T-cell (primary cell): Measurements from ENCODE around the gene ZFP57. TPM values are rescaled to one million over a fixed set of nuclear protein-coding genes. Genes with fewer than 3 reads are reported as not detected.
"Not testable (repeated sequence)": the region's sequence is repeated elsewhere in the genome, so short reads cannot be mapped to it uniquely, and the experiment has no call there.

Experiments
- ATAC-seq, 4 experiments: fragments of 200-7000 bp in 3 of 4; fragments of 150-1000 bp in 1 of 4; cut with Tn5 transposase; replicated peaks in 1 of 4; 1 replicate in 3 of 4; 2 replicates in 1 of 4; pipeline ENCODE4 v1.10.0; 2021; ENCODE audit warnings: moderate library complexity in 3 of 4, mild to moderate bottlenecking in 2 of 4, moderate number of reproducible peaks in 1 of 4
- CTCF ChIA-PET, 2 donors: fragments of 300-600 bp; sonication (Branson Sonifier 250); formaldehyde crosslinking; loops; one replicate each; lab custom pipeline; 2022; ENCODE audit warnings: antibody characterized with exemption in 2 of 2; lab: Charles Lee
- POLR2A ChIA-PET, 2 donors: fragments of 300-600 bp; sonication (Branson Sonifier 250); formaldehyde crosslinking; loops; one replicate each; lab custom pipeline; 2022; ENCODE audit warnings: antibody characterized with exemption in 2 of 2; lab: Charles Lee
- DNase-seq, 35 experiments: peaks; one replicate each; pipeline versions ENCODE4 v3.0.0 to v3.0.0-alpha.2; 2013 to 2023
- H3K27ac ChIP-seq: one replicate; pipeline ENCODE4 v1.5.1; 2013; ENCODE audit warnings: low read length
- H3K27me3 ChIP-seq, 2 experiments: replicated peaks in 1 of 2; 1 replicate in 1 of 2; 2 replicates in 1 of 2; pipeline versions ENCODE4 v1.6.1 to v1.7.0; 2013; ENCODE audit warnings: low read length in 1 of 2, mixed read lengths in 1 of 2; ENCODE audit not compliant: control insufficient read depth in 2 of 2, insufficient read depth in 2 of 2; ENCODE audit errors: extremely low read depth in 1 of 2
- H3K36me3 ChIP-seq, 2 donors: 1 replicate in 1 of 2; 2 replicates in 1 of 2; pipeline versions ENCODE4 v1.6.1 to v1.7.0; 2013; ENCODE audit warnings: low read length in 1 of 2; ENCODE audit not compliant: control insufficient read depth in 2 of 2, insufficient read depth in 1 of 2; ENCODE audit errors: extremely low read depth in 1 of 2
- H3K4me1 ChIP-seq, 2 experiments: 1 replicate in 1 of 2; 2 replicates in 1 of 2; pipeline versions ENCODE4 v1.6.1 to v1.7.0; 2013; ENCODE audit warnings: low read length in 2 of 2, mixed read lengths in 1 of 2; ENCODE audit not compliant: insufficient read depth in 2 of 2, control insufficient read depth in 1 of 2; ENCODE audit errors: extremely low read depth in 1 of 2
- H3K4me3 ChIP-seq, 2 donors: 1 replicate in 1 of 2; 2 replicates in 1 of 2; pipeline versions ENCODE4 v1.5.1 to v1.7.0; 2013; ENCODE audit warnings: mild to moderate bottlenecking in 2 of 2, low read length in 1 of 2, moderate library complexity in 1 of 2; ENCODE audit not compliant: control insufficient read depth in 1 of 2; ENCODE audit errors: extremely low read depth in 1 of 2
- H3K9me3 ChIP-seq: 2 replicates; pipeline ENCODE4 v1.7.0; 2013
- H3K27ac Mint-ChIP-seq, 2 donors: one replicate each; pipeline ENCODE4 v1.8.0; 2020 to 2021; ENCODE audit warnings: mild to moderate bottlenecking in 2 of 2, mixed read lengths in 2 of 2
- H3K27me3 Mint-ChIP-seq, 2 donors: one replicate each; pipeline ENCODE4 v1.8.0; 2021 to 2022; ENCODE audit warnings: mixed read lengths in 2 of 2
- H3K36me3 Mint-ChIP-seq: one replicate; pipeline ENCODE4 v1.8.0; 2021; ENCODE audit warnings: mixed read lengths
- H3K4me1 Mint-ChIP-seq, 3 donors: one replicate each; pipeline ENCODE4 v1.8.0; 2020 to 2022; ENCODE audit warnings: mixed read lengths in 3 of 3, mild to moderate bottlenecking in 1 of 3
- H3K4me3 Mint-ChIP-seq, 3 donors: one replicate each; pipeline ENCODE4 v1.8.0; 2020 to 2022; ENCODE audit warnings: mild to moderate bottlenecking in 3 of 3, mixed read lengths in 3 of 3, moderate library complexity in 3 of 3
- H3K9me3 Mint-ChIP-seq, 3 donors: one replicate each; pipeline ENCODE4 v1.8.0; 2020 to 2022; ENCODE audit warnings: mixed read lengths in 3 of 3
- WGBS: methylation state at CpG from one replicate; pipeline ENCODE4 v1.1.5; 2013; ENCODE audit warnings: missing lambda C conversion rate; ENCODE audit not compliant: insufficient coverage; 5-methylcytosine and 5-hydroxymethylcytosine counted together
- total RNA-seq, 35 experiments: library from RNA in 6 of 35; stranded (reverse) in 6 of 35; fragments of 120-200 nt in 1 of 35; gene quantifications; one replicate each; pipeline versions ENCODE4 v1.2.1 to v1.2.4 and lab custom pipeline; 2013 to 2026

Gene ZFP57
- total RNA-seq, 5 donors from 2014 or later (not counting 1 experiment from before 2014, with no cell fraction given): 1.0 TPM; not detected in 4

GRCh38 chr6:29672116-29672515 is 8.8 kb downstream of the ZFP57 start:
- POLR2A ChIA-PET, H3K36me3 ChIP-seq, H3K4me3 ChIP-seq, H3K36me3 Mint-ChIP-seq, H3K9me3 ChIP-seq, ATAC-seq, H3K4me1 Mint-ChIP-seq, H3K27ac ChIP-seq, H3K27ac Mint-ChIP-seq, H3K9me3 Mint-ChIP-seq, CTCF ChIA-PET, H3K4me3 Mint-ChIP-seq, DNase-seq, H3K4me1 ChIP-seq: not testable (repeated sequence)
- WGBS: 80% methylated on average over 1 of the region's 5 CpGs
- H3K27me3 Mint-ChIP-seq: peaks cover 24 to 32% of the 10 kb centered on the region in 2 donors
- peaks cover 0 to 29% of the 10 kb centered on the region in 2 experiments for H3K27me3 ChIP-seq

DNA sequence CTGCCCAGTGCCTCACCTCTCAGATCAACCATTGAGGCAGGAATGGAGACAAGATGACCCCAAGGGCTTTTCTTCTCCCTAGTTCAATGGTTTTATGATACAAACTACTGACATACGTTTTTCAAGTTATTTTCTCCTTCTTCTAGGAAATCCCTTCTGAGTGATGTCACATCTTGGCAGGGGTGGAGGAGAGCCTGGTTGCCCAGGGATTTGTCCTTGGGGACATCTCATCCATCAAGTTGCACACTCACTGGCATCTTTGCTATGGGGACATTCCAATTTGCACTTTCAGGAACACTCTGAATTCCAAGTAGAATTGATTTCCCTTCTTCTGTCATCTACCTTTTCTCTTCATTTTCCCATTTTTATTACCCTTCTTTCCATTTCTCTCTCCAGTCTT is 9.9 kb downstream of the ZFP57 start:
- H3K4me3 ChIP-seq: no peak overlapping the region
- Mint-ChIP-seq H3K36me3 (no peaks in the 10 kb centered on the region), H3K4me1 (peaks cover 0 to 1% (median 0%) of the 10 kb centered on the region in 3 donors), H3K27me3 (peaks cover 24 to 35% of the 10 kb centered on the region in 2 donors), H3K9me3 (no peaks in the 10 kb centered on the region), H3K4me3 (no peak overlapping the region), H3K27ac (no peak overlapping the region)
- ChIA-PET CTCF (no interaction called here), POLR2A (no interaction called here)
- no peak for ATAC-seq
- H3K36me3 ChIP-seq: no peaks in the 10 kb centered on the region
- DNase-seq: no peak
- H3K4me1 ChIP-seq: no peaks in the 10 kb centered on the region
- H3K9me3 ChIP-seq: no peaks in the 10 kb centered on the region
- no peak overlapping the region for H3K27ac ChIP-seq
- peaks cover 0 to 31% of the 10 kb centered on the region in 2 experiments for H3K27me3 ChIP-seq
- WGBS: no CpG with 5 or more reads among the region's 1 CpG

GRCh38 chr6:29667158-29667557 is 13.8 kb downstream of the ZFP57 start:
- WGBS: no CpG with 5 or more reads among the region's 5 CpGs
- no peak overlapping the region for H3K27ac ChIP-seq
- H3K27ac Mint-ChIP-seq: no peak overlapping the region
- peaks cover 0 to 40% of the 10 kb centered on the region in 2 experiments for H3K27me3 ChIP-seq
- POLR2A ChIA-PET: no interaction called here
- CTCF ChIA-PET: interaction anchor here (1.2 to 4.3 kb wide), 3 partner anchors 13 to 17 kb away, joined by 4 to 25 read pairs (median 8); no protein-coding TSS in a partner anchor
- DNase-seq (no peak), ATAC-seq (no peak)
- H3K36me3 ChIP-seq: no peaks in the 10 kb centered on the region
- no peaks in the 10 kb centered on the region for H3K9me3 ChIP-seq
- no peak overlapping the region for H3K4me3 Mint-ChIP-seq
- H3K4me1 Mint-ChIP-seq: no peaks in the 10 kb centered on the region
- no peaks in the 10 kb centered on the region for H3K4me1 ChIP-seq
- H3K36me3 Mint-ChIP-seq: no peaks in the 10 kb centered on the region
- peaks cover 31 to 48% of the 10 kb centered on the region in 2 donors for H3K27me3 Mint-ChIP-seq
- H3K9me3 Mint-ChIP-seq: no peaks in the 10 kb centered on the region
- no peak overlapping the region for H3K4me3 ChIP-seq

DNA sequence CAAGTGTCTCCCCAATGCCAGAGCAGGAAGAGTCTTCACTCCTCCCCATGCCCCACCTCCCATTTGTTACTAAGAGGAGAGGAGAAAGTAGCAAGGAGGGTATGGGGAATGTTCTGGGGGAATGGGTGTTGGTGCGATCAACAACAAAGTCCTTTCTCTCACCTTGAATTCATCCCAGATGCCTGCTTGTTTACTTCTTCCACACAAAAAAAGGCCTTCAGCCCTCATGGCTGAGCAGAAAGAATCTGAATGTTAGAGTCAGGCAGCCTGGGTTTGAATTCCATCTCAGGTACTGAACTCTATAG is 14.2 kb downstream of the ZFP57 start:
- DNase-seq: no peak
- ATAC-seq: no peak
- H3K4me1 Mint-ChIP-seq: no peaks in the 10 kb centered on the region
- H3K9me3 Mint-ChIP-seq: no peaks in the 10 kb centered on the region
- no peak overlapping the region for H3K4me3 ChIP-seq
- H3K27me3 ChIP-seq: peaks cover 2 to 44% of the 10 kb centered on the region in 2 experiments
- ChIA-PET POLR2A (no interaction called here), CTCF (interaction anchor here (1.2 to 4.3 kb wide), 3 partner anchors 13 to 17 kb away, joined by 4 to 25 read pairs (median 8); no protein-coding TSS in a partner anchor)
- no peaks in the 10 kb centered on the region for H3K9me3 ChIP-seq
- H3K27ac Mint-ChIP-seq: no peak overlapping the region
- H3K4me3 Mint-ChIP-seq: no peak overlapping the region
- H3K36me3 ChIP-seq: no peaks in the 10 kb centered on the region
- H3K27me3 Mint-ChIP-seq: peaks cover 32 to 51% of the 10 kb centered on the region in 2 donors
- no peaks in the 10 kb centered on the region for H3K36me3 Mint-ChIP-seq
- H3K4me1 ChIP-seq: no peaks in the 10 kb centered on the region
- H3K27ac ChIP-seq: no peak overlapping the region
- WGBS: no CpG with 5 or more reads among the region's 1 CpG

- Histone ChIP-seq H3K4me1 (no peaks in the 10 kb centered on the region), H3K9me3 (no peaks in the 10 kb centered on the region), H3K4me3 (no peak overlapping the region), H3K27ac (no peak overlapping the region), H3K27me3 (peaks cover 2 to 46% of the 10 kb centered on the region in 2 experiments), H3K36me3 (no peaks in the 10 kb centered on the region)
- Mint-ChIP-seq H3K9me3 (no peaks in the 10 kb centered on the region), H3K36me3 (no peaks in the 10 kb centered on the region), H3K4me3 (no peak overlapping the region), H3K4me1 (no peaks in the 10 kb centered on the region), H3K27ac (no peak overlapping the region), H3K27me3 (peaks cover 30 to 51% of the 10 kb centered on the region in 2 donors)
- POLR2A ChIA-PET: no interaction called here
- WGBS: 70% methylated on average over 2 of the region's 8 CpGs
- CTCF ChIA-PET: interaction anchor here (0.6 to 4.3 kb wide), 4 partner anchors 13 to 1075 kb away, joined by 4 to 25 read pairs (median 6); no protein-coding TSS in a partner anchor
- ATAC-seq: no peak
- DNase-seq: no peak
These were observed 14.8 kb downstream of the ZFP57 start for GRCh38 chr6:29665942-29666825.

- Mint-ChIP-seq H3K36me3 (no peaks in the 10 kb centered on the region), H3K27ac (no peak overlapping the region), H3K27me3 (peaks cover 36 to 50% of the 10 kb centered on the region in 2 donors), H3K4me3 (no peak overlapping the region), H3K9me3 (no peaks in the 10 kb centered on the region), H3K4me1 (no peaks in the 10 kb centered on the region)
- ChIA-PET CTCF (interaction anchor here in 1 of 2 donors (4.3 kb wide), 1 partner anchor 10 kb away, joined by 25 read pairs; no protein-coding TSS in a partner anchor), POLR2A (interaction anchor here in 1 of 2 donors (0.6 to 0.7 kb wide), 2 partner anchors 13 to 14 kb away, joined by 3 read pairs; no protein-coding TSS in a partner anchor)
- 79% methylated on average over 2 of the region's 5 CpGs for WGBS
- Histone ChIP-seq H3K9me3 (no peaks in the 10 kb centered on the region), H3K4me1 (no peaks in the 10 kb centered on the region), H3K27ac (no peak overlapping the region), H3K27me3 (peaks cover 7 to 47% of the 10 kb centered on the region in 2 experiments), H3K36me3 (no peaks in the 10 kb centered on the region), H3K4me3 (no peak overlapping the region)
- DNase-seq (no peak), ATAC-seq (no peak)
These were observed 17.5 kb downstream of the ZFP57 start for GRCh38 chr6:29663300-29664042.
